CD4-positive, alpha-beta T cell treated with Interleukin-15 for 4 hours (primary cell): Measurements from ENCODE around the gene ACMSD.

Experiments used
- DNase-seq: peaks from one replicate; pipeline ENCODE4 v3.0.0-alpha.2; 2020; ENCODE audit warnings: low spot score

Gene ACMSD

GRCh38 chr2:134949981-134950708 is 111.7 kb downstream of the ACMSD start:
- DNase-seq, result no peak

- no peak for DNase-seq
Measured at GRCh38 chr2:134950886-134951285, 112.5 kb downstream of the ACMSD start.
